Measurements from ENCODE around the gene DAP.

- TF ChIP-seq, protein P1, sequence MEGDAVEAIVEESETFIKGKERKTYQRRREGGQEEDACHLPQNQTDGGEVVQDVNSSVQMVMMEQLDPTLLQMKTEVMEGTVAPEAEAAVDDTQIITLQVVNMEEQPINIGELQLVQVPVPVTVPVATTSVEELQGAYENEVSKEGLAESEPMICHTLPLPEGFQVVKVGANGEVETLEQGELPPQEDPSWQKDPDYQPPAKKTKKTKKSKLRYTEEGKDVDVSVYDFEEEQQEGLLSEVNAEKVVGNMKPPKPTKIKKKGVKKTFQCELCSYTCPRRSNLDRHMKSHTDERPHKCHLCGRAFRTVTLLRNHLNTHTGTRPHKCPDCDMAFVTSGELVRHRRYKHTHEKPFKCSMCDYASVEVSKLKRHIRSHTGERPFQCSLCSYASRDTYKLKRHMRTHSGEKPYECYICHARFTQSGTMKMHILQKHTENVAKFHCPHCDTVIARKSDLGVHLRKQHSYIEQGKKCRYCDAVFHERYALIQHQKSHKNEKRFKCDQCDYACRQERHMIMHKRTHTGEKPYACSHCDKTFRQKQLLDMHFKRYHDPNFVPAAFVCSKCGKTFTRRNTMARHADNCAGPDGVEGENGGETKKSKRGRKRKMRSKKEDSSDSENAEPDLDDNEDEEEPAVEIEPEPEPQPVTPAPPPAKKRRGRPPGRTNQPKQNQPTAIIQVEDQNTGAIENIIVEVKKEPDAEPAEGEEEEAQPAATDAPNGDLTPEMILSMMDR (IDR thresholded peaks at IDR 0.05) = no peak
- no peak for TF ChIP-seq POLR2AphosphoS5 (IDR thresholded peaks at IDR 0.05; ENCODE audit: insufficient read depth in 1 of 2, low read depth in 1 of 2)
- no peak for TF ChIP-seq POLR2A (IDR thresholded peaks at IDR 0.05)
These were observed 61.7 kb downstream of the DAP start for GRCh38 chr5:10699281-10699874.
